Stimulated activated CD4-positive, alpha-beta T cell treated with anti-CD3 and anti-CD28 coated beads, TNF-alpha, amount 100 ng/mL, for 48 hours (primary cell): ENCODE data around the gene S100A5.
"Not testable (repeated sequence)": the region's sequence is repeated elsewhere in the genome, so short reads cannot be mapped to it uniquely, and the experiment has no call there.

Source experiments
- DNase-seq, 3 donors: peaks; one replicate each; pipeline ENCODE4 v3.0.0-alpha.2; 2020; ENCODE audit warnings: low read depth in 3 of 3

Gene S100A5

GRCh38 chr1:153566414-153567371, 26.0 kb upstream of the S100A5 start:
- DNase-seq = peak; percentile 77 to 90 (median 90)

DNA sequence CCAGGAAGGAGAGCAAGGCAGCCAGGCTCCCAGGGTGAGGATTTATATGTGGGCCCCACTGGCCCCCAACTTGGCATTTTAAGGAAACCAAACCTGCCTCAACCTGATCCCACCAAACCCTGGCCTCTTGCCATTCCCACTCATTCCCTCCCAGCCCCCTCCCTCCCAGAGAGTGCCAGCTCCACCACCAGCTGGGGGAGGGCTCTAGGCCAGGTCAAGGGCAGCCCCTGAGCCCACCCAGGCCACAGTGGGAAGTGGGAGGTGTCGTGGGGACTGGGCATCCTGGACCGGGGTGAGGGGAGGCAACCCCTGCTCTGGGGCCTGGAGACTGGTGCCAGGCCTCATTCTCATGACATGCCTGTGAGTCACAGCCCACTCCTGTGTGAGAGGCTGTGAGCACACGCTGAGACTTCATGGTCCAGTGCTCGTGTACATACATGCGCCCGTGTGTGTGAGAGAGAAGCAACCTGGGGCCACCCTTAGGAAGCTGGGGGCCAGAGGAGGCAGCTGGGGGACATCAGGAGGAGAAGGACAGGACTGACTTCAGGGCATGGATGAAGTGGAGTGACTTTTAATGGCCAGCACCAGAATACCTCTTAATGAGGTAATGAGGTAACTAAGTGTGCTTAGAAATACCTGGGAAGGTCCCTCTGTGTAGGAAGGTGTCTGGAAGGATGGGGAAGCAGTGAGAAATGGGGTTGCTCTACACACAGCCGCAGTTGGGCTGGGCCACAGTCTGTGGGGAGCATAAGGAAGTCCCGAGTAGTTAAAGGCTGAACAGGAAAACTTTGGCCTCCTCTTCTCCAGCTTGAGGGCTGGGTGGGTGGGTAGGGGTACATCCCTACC, 25.0 kb upstream of the S100A5 start, which contains the start of gene S100A2:
Gene S100A2, minus strand, starts transcription at position 316 of the 846 bp plus-strand sequence. CDS start 1,967 bp downstream, outside the sequence.
- peak in 1 of 3 donors; percentile 52 for DNase-seq

DNA sequence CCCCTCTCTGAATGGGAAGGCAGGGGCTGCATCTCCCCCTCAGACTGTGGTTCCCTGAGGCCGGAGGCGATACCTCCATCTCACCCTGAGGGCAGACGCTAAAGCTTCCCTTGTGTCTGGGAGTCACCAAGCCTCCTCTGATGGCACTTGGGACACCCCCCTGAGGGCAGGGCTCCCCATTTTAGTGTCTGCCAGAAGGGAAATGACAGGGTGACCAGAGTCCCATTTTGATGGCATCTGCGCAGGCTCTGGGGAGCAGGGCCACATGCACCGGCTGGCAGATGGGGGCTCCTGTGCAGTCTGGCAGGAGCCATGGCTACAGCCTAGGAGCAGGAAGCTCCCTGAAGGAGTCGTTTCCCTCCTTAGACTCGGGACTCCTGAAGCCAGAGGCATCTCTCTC, 23.3 kb upstream of the S100A5 start:
- no peak for DNase-seq

- no peak for DNase-seq
Measured at GRCh38 chr1:153563483-153563901, 22.8 kb upstream of the S100A5 start.

- DNase-seq = not testable (repeated sequence)
Measured at GRCh38 chr1:153562021-153562420, 21.3 kb upstream of the S100A5 start.

GRCh38 chr1:153561466-153561985, 20.8 kb upstream of the S100A5 start:
- DNase-seq = no peak

DNA sequence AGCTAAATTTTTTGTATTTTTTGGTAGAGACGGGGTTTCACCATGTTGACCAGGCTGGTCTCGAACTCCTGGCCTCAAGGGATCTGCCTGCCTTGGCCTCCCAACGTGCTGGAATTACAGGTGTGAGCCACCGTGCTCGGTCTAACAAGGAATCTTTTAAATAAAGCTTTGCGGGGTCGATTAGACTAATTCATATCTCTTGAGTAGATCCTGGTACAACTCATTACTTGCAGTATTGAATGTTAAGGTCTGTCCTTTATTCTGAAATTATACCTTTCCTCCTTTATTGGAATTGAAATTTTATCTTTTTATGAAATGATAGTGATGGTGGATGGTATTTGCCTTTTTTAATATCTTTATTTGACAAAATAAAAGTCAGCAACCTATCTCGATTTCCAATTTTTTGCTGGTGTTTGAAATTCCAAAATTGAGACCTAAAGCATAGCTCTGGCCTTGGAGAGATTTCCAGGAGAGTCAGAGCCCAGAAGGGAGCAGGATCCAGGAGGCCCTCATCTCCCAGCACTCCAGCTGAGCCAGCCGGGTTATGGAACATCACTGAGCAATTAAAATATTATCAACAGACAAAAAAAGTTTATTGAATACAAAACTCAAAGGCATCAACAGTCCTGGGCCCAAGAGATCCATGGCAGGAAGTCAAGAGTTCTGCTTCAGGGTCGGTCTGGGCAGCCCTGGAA, 20.2 kb upstream of the S100A5 start:
- DNase-seq = no peak

- DNase-seq = no peak
Measured at GRCh38 chr1:153560241-153560640, 19.5 kb upstream of the S100A5 start.

DNA sequence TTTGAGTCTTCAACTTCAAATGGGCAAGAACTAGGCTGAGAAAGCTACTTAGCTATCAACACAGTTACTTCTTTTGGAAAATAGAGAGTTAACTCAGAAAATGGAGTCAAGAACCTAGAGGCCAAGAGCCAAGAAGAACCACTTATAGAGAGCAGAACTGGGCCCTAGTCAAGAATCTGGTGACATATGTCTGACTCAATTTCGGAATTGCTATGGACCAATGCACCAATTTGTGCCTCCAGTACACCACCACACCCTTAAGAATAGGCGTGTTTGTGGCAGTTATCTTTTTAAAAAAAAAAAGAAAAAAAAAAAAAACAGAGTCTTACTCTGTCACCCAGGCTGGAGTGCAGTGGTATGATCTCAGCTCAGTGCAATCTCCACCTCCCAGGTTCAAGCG, 17.1 kb upstream of the S100A5 start:
- no peak for DNase-seq

DNA sequence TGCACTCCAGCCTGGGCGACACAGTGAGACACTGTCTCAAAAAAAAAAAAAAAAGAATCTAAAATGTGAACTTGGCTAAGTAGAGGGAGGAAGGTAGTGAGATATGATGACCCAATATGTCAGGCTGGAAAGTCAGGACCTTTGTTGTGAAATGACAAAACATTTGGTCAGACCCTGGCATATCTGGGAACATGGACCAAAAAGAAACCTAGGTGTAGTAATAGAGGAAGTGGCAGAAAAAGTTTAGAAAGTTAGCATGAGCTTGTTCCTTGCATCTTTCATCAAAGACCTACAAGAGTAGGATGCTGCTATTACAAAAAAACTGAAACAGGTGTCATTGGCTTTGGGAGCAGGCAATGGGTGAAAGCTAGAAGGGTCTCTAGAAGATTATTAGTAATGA, 15.6 kb upstream of the S100A5 start:
- no peak for DNase-seq

- no peak for DNase-seq
Measured at GRCh38 chr1:153553830-153554541, 13.3 kb upstream of the S100A5 start.

- no peak for DNase-seq
Measured at GRCh38 chr1:153553096-153553495, 12.4 kb upstream of the S100A5 start.

- DNase-seq = no peak
Measured at GRCh38 chr1:153552335-153552734, 11.6 kb upstream of the S100A5 start.

GRCh38 chr1:153550827-153551500, 10.2 kb upstream of the S100A5 start:
- no peak for DNase-seq

- DNase-seq = no peak
Measured at GRCh38 chr1:153550398-153550758, 9.6 kb upstream of the S100A5 start.

DNA sequence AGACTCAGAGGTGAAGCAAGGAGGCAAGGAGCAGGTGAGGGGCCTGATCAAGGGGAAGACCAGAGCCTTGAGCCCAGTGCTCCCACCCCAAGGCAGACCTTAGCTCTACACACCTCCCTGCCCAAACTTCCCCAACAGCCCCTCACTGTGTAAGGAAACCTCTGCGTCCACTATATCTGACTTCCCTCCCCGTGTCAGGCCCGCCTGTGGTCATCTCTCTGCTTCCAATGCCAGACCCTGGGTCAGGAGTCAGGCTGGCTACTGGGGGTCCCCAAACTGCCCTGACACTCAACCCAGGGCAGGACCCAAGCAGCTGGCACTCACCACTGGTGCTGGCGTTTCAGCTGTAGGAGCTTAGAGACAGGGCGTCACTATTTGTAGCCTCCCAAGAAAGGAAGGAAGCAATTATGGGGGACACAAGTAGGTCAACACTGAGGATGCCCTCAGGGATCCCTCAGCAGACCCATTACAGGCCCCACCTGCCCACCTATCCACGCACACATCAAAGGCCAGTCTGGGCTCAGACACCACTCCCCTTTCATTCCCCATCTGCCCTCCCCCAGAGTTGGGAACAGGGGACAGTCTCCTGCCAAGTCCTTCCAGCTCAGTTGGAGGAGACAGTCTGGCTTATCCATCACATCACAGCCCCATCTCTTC, 9.1 kb upstream of the S100A5 start:
- DNase-seq = no peak

DNA sequence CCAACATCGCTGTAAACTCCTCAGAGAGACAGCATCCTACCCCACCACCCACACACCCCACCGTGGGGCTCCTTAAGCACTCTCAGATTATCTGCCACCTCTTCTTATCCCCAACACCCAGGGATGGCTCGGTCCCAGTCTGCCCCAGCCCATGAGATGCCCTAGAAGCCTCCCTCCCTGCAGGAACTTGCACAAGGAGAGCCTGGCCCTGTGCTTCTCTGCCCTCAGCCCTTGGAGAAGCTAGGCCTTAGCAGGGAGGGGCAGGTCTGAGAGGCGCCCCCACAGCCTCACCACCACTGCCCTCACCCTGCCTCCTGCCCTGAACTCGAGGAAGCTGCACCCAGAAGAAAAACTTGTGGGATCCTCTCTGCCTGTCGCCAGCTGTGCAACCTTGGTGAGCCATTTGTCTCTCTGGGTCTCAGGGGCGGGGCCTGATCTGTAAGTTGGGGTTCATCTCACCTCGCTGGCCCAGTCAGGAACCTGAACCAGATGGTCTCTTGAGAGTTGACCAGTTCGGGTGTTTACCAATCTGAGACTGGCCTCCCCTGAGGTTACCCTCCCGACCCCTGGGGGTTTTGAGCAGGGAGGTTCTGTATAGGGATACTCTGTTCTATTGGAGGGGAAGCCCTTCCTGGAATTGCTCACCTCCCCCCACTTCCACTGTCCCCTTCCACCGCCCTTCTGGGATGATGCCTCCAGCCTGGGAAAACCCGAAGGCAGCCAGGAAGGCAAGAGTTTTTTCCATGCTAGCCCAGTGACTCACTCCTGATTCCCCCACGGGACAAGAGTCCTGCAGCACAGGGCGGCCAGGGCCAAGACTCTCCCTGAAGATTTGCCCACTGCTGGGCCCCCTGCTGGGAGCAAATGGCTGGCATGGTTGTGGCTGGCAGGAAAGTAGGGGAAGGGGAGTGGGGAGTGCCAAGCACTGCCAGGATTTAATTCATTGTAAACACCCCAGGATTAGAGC, 8.3 kb upstream of the S100A5 start, which contains the start of gene S100A3:
Gene S100A3, minus strand, starts transcription at position 537 of the 967 bp plus-strand sequence. CDS start 773 bp downstream, outside the sequence.
- DNase-seq = no peak
